T-cell (primary cell): ENCODE measurements around the gene CELF2. TPM values are rescaled to one million over a fixed set of nuclear protein-coding genes. Genes with fewer than 3 reads are reported as not detected.
A peak's percentile ranks its signal among the peaks of the same experiment; 100 is the strongest.
"Not testable (repeated sequence)": the region's sequence is repeated elsewhere in the genome, so short reads cannot be mapped to it uniquely, and the experiment has no call there.

ENCODE experiments used
- ATAC-seq, 4 experiments: fragments of 200-7000 bp in 3 of 4; fragments of 150-1000 bp in 1 of 4; cut with Tn5 transposase; replicated peaks in 1 of 4; 1 replicate in 3 of 4; 2 replicates in 1 of 4; pipeline ENCODE4 v1.10.0; 2021; ENCODE audit warnings: moderate library complexity in 3 of 4, mild to moderate bottlenecking in 2 of 4, moderate number of reproducible peaks in 1 of 4
- CTCF ChIA-PET, 2 donors: fragments of 300-600 bp; sonication (Branson Sonifier 250); formaldehyde crosslinking; loops; one replicate each; lab custom pipeline; 2022; ENCODE audit warnings: antibody characterized with exemption in 2 of 2; lab: Charles Lee
- POLR2A ChIA-PET, 2 donors: fragments of 300-600 bp; sonication (Branson Sonifier 250); formaldehyde crosslinking; loops; one replicate each; lab custom pipeline; 2022; ENCODE audit warnings: antibody characterized with exemption in 2 of 2; lab: Charles Lee
- DNase-seq, 35 experiments: peaks; one replicate each; pipeline versions ENCODE4 v3.0.0 to v3.0.0-alpha.2; 2013 to 2023
- H3K27ac ChIP-seq: one replicate; pipeline ENCODE4 v1.5.1; 2013; ENCODE audit warnings: low read length
- H3K27me3 ChIP-seq, 2 experiments: replicated peaks in 1 of 2; 1 replicate in 1 of 2; 2 replicates in 1 of 2; pipeline versions ENCODE4 v1.6.1 to v1.7.0; 2013; ENCODE audit warnings: low read length in 1 of 2, mixed read lengths in 1 of 2; ENCODE audit not compliant: control insufficient read depth in 2 of 2, insufficient read depth in 2 of 2; ENCODE audit errors: extremely low read depth in 1 of 2
- H3K36me3 ChIP-seq, 2 donors: 1 replicate in 1 of 2; 2 replicates in 1 of 2; pipeline versions ENCODE4 v1.6.1 to v1.7.0; 2013; ENCODE audit warnings: low read length in 1 of 2; ENCODE audit not compliant: control insufficient read depth in 2 of 2, insufficient read depth in 1 of 2; ENCODE audit errors: extremely low read depth in 1 of 2
- H3K4me1 ChIP-seq, 2 experiments: 1 replicate in 1 of 2; 2 replicates in 1 of 2; pipeline versions ENCODE4 v1.6.1 to v1.7.0; 2013; ENCODE audit warnings: low read length in 2 of 2, mixed read lengths in 1 of 2; ENCODE audit not compliant: insufficient read depth in 2 of 2, control insufficient read depth in 1 of 2; ENCODE audit errors: extremely low read depth in 1 of 2
- H3K4me3 ChIP-seq, 2 donors: 1 replicate in 1 of 2; 2 replicates in 1 of 2; pipeline versions ENCODE4 v1.5.1 to v1.7.0; 2013; ENCODE audit warnings: mild to moderate bottlenecking in 2 of 2, low read length in 1 of 2, moderate library complexity in 1 of 2; ENCODE audit not compliant: control insufficient read depth in 1 of 2; ENCODE audit errors: extremely low read depth in 1 of 2
- H3K9me3 ChIP-seq: 2 replicates; pipeline ENCODE4 v1.7.0; 2013
- H3K27ac Mint-ChIP-seq, 2 donors: one replicate each; pipeline ENCODE4 v1.8.0; 2020 to 2021; ENCODE audit warnings: mild to moderate bottlenecking in 2 of 2, mixed read lengths in 2 of 2
- H3K27me3 Mint-ChIP-seq, 2 donors: one replicate each; pipeline ENCODE4 v1.8.0; 2021 to 2022; ENCODE audit warnings: mixed read lengths in 2 of 2
- H3K36me3 Mint-ChIP-seq: one replicate; pipeline ENCODE4 v1.8.0; 2021; ENCODE audit warnings: mixed read lengths
- H3K4me1 Mint-ChIP-seq, 3 donors: one replicate each; pipeline ENCODE4 v1.8.0; 2020 to 2022; ENCODE audit warnings: mixed read lengths in 3 of 3, mild to moderate bottlenecking in 1 of 3
- H3K4me3 Mint-ChIP-seq, 3 donors: one replicate each; pipeline ENCODE4 v1.8.0; 2020 to 2022; ENCODE audit warnings: mild to moderate bottlenecking in 3 of 3, mixed read lengths in 3 of 3, moderate library complexity in 3 of 3
- H3K9me3 Mint-ChIP-seq, 3 donors: one replicate each; pipeline ENCODE4 v1.8.0; 2020 to 2022; ENCODE audit warnings: mixed read lengths in 3 of 3
- WGBS: methylation state at CpG from one replicate; pipeline ENCODE4 v1.1.5; 2013; ENCODE audit warnings: missing lambda C conversion rate; ENCODE audit not compliant: insufficient coverage; 5-methylcytosine and 5-hydroxymethylcytosine counted together
- total RNA-seq, 35 experiments: library from RNA in 6 of 35; stranded (reverse) in 6 of 35; fragments of 120-200 nt in 1 of 35; gene quantifications; one replicate each; pipeline versions ENCODE4 v1.2.1 to v1.2.4 and lab custom pipeline; 2013 to 2026

Gene CELF2
- total RNA-seq, 5 donors from 2014 or later (not counting 1 experiment from before 2014, with no cell fraction given), result 149 to 225 (median 166) TPM

DNA sequence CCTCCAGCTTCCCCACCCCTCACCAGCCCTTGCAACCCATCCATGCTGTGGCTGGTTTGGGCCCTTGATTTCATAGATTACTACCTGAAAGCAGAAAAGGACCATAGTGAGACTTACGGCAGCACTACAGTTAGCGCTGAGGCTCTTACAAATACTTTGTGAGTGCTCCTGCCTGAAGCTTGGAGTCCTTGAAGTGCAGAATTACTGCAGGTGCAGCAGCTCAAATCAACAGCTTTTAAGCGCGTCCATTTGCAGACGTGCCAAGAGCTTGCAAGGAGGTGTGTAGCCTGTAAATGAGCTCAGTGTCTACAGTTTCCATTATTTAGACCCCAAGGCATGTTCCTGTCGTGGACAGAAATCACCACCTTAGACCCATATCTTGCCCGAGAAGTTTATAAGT is 103.0 kb downstream of the CELF2 start:
- peak in 1 of 4 experiments; percentile 29 for ATAC-seq
- peak overlapping the region in 1 of 2 donors; percentile 53 for H3K27ac Mint-ChIP-seq
- DNase-seq, result no peak
- Histone ChIP-seq H3K9me3 (no peaks in the 10 kb centered on the region), H3K27ac (no peak overlapping the region), H3K27me3 (no peaks in the 10 kb centered on the region), H3K4me3 (no peak overlapping the region), H3K4me1 (peaks cover 0 to 3% of the 10 kb centered on the region in 2 experiments), H3K36me3 (no peaks in the 10 kb centered on the region)
- ChIA-PET CTCF (no interaction called here), POLR2A (interaction anchor here in 1 of 2 donors (0.6 kb wide), 1 partner anchor 43 kb away, joined by 3 read pairs; no protein-coding TSS in a partner anchor)
- H3K27me3 Mint-ChIP-seq, result no peaks in the 10 kb centered on the region
- WGBS, result 84% methylated on average over 6 of the region's 7 CpGs
- peaks cover 7% of the 10 kb centered on the region for H3K36me3 Mint-ChIP-seq
- H3K9me3 Mint-ChIP-seq, result peaks cover 3 to 20% (median 4%) of the 10 kb centered on the region in 3 donors
- peak overlapping the region in 1 of 3 donors; percentile 60 for H3K4me3 Mint-ChIP-seq
- peaks cover 20 to 29% (median 20%) of the 10 kb centered on the region in 3 donors for H3K4me1 Mint-ChIP-seq

DNA sequence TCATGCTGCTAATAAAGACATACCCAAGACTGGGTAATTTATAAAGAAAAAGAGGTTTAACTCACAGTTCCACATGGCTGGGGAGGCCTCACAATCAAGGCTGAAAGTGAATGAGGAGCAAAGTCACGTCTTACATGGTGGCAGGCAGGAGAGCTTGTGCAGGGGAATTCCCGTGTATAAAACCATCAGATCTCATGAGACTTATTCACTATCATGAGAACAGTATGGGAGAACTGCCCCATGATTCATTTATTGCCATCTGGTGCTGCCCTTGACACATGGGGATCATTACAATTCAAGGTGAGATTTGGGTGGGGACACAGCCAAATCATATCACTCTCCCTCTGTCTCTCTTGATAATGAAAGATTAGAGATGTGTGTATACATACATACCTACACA is 106.2 kb downstream of the CELF2 start:
- WGBS, result no CpG with 5 or more reads among the region's 2 CpGs

GRCh38 chr10:11125004-11125403 is 107.3 kb downstream of the CELF2 start:
- no peaks in the 10 kb centered on the region for H3K27me3 ChIP-seq
- no peak overlapping the region for H3K4me3 ChIP-seq
- peaks cover 3 to 21% (median 4%) of the 10 kb centered on the region in 3 donors for H3K9me3 Mint-ChIP-seq
- peaks cover 23 to 30% (median 28%) of the 10 kb centered on the region in 3 donors for H3K4me1 Mint-ChIP-seq
- POLR2A ChIA-PET, result no interaction called here
- H3K9me3 ChIP-seq, result no peaks in the 10 kb centered on the region
- CTCF ChIA-PET, result interaction anchor here in 1 of 2 donors (1.3 kb wide), 1 partner anchor 12 kb away, joined by 3 read pairs; no protein-coding TSS in a partner anchor
- H3K27me3 Mint-ChIP-seq, result no peaks in the 10 kb centered on the region
- no peak overlapping the region for H3K27ac Mint-ChIP-seq
- DNase-seq, result no peak
- H3K27ac ChIP-seq, result no peak overlapping the region
- no peaks in the 10 kb centered on the region for H3K36me3 ChIP-seq
- no peak for ATAC-seq
- peaks cover 7% of the 10 kb centered on the region for H3K36me3 Mint-ChIP-seq
- WGBS, result 100% methylated on average over 2 of the region's 3 CpGs
- H3K4me3 Mint-ChIP-seq, result no peak overlapping the region
- peaks cover 0 to 3% of the 10 kb centered on the region in 2 experiments for H3K4me1 ChIP-seq

More for the DNA sequence above, 106.2 kb downstream of the CELF2 start:
- H3K27ac ChIP-seq, H3K27ac Mint-ChIP-seq, ATAC-seq, H3K27me3 ChIP-seq, H3K36me3 Mint-ChIP-seq, H3K27me3 Mint-ChIP-seq, H3K36me3 ChIP-seq, H3K4me1 ChIP-seq, H3K9me3 ChIP-seq, POLR2A ChIA-PET, H3K4me3 Mint-ChIP-seq, DNase-seq, H3K4me3 ChIP-seq, CTCF ChIA-PET: not testable (repeated sequence)
- Mint-ChIP-seq H3K4me1 (peaks cover 16 to 29% (median 23%) of the 10 kb centered on the region in 3 donors), H3K9me3 (peaks cover 3 to 21% (median 4%) of the 10 kb centered on the region in 3 donors)

- CTCF ChIA-PET, H3K36me3 Mint-ChIP-seq, H3K4me1 ChIP-seq, H3K27me3 Mint-ChIP-seq, H3K27ac Mint-ChIP-seq, H3K4me3 Mint-ChIP-seq, DNase-seq, H3K9me3 ChIP-seq, H3K4me3 ChIP-seq, H3K27me3 ChIP-seq, H3K36me3 ChIP-seq, ATAC-seq, H3K27ac ChIP-seq, POLR2A ChIA-PET: not testable (repeated sequence)
- Mint-ChIP-seq H3K9me3 (peaks cover 3 to 21% (median 4%) of the 10 kb centered on the region in 3 donors), H3K4me1 (peaks cover 15 to 27% (median 17%) of the 10 kb centered on the region in 3 donors)
- 100% methylated on average over 1 of the region's 4 CpGs for WGBS
Observed at GRCh38 chr10:11127017-11127416, 109.3 kb downstream of the CELF2 start.

DNA sequence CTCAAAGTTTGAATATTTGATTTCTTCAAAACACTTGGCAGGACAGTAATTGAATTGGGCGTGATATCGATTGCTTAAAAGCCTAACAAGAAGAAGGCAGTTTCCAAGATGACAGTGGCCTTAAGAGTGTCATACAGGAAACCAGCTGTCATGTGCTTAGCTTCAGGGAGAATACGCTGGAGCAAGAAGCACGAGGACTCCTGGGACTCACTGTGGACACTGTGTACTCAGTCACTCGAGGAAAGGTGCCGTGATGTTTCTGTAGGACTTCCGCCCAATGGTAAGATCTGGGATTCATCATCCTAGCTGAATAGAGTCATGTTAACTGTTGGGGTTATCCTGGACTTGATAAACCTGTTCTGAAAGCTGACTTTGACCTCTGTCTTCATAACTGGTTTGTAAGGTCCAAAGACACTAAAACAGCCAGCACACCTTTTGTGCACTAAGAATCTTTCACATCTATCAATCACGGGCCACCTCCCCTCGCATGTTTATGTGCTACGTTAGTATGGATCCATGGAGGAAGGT is 113.5 kb downstream of the CELF2 start:
- Histone ChIP-seq H3K4me1 (peaks cover 0 to 6% of the 10 kb centered on the region in 2 experiments), H3K27ac (no peak overlapping the region), H3K4me3 (no peak overlapping the region), H3K9me3 (no peaks in the 10 kb centered on the region), H3K27me3 (no peaks in the 10 kb centered on the region), H3K36me3 (no peaks in the 10 kb centered on the region)
- Mint-ChIP-seq H3K36me3 (no peaks in the 10 kb centered on the region), H3K27ac (no peak overlapping the region), H3K4me3 (no peak overlapping the region), H3K9me3 (no peaks in the 10 kb centered on the region), H3K4me1 (peaks cover 15 to 31% (median 24%) of the 10 kb centered on the region in 3 donors), H3K27me3 (no peaks in the 10 kb centered on the region)
- ATAC-seq (no peak), DNase-seq (no peak)
- CTCF ChIA-PET, result no interaction called here
- POLR2A ChIA-PET, result interaction anchor here in 1 of 2 donors (1.0 kb wide), 1 partner anchor 14 kb away, joined by 12 read pairs; no protein-coding TSS in a partner anchor
- over 99% methylated on average over 7 of the region's 10 CpGs for WGBS

- H3K4me3 Mint-ChIP-seq, result no peak overlapping the region
- peaks cover 13 to 31% (median 30%) of the 10 kb centered on the region in 3 donors for H3K4me1 Mint-ChIP-seq
Observed at GRCh38 chr10:11134411-11134810, 116.7 kb downstream of the CELF2 start.

More at GRCh38 chr10:11134411-11134810, 116.7 kb downstream of the CELF2 start:
- H3K36me3 ChIP-seq, result no peaks in the 10 kb centered on the region
- POLR2A ChIA-PET, result no interaction called here
- no peaks in the 10 kb centered on the region for H3K9me3 Mint-ChIP-seq
- DNase-seq (no peak), ATAC-seq (no peak)
- H3K4me3 ChIP-seq, result no peak overlapping the region
- no peak overlapping the region for H3K27ac ChIP-seq
- H3K4me1 ChIP-seq, result peaks cover 0 to 6% of the 10 kb centered on the region in 2 experiments
- H3K27me3 ChIP-seq, result no peaks in the 10 kb centered on the region
- no peak overlapping the region for H3K27ac Mint-ChIP-seq
- whole genome bisulfite sequencing, result 96% methylated on average over 4 of the region's 7 CpGs
- H3K36me3 Mint-ChIP-seq, result no peaks in the 10 kb centered on the region
- H3K27me3 Mint-ChIP-seq, result no peaks in the 10 kb centered on the region
- CTCF ChIA-PET, result no interaction called here
- H3K9me3 ChIP-seq, result no peaks in the 10 kb centered on the region
